Stimulated activated CD4-positive, alpha-beta T cell treated with anti-CD3 and anti-CD28 coated beads, Interleukin-2, amount 100 ng/mL, for 48 hours (primary cell): ENCODE data around the gene TLL2.

Experiments used
- DNase-seq, 2 donors: peaks; one replicate each; pipeline ENCODE4 v3.0.0-alpha.2; 2020

TLL2 gene

GRCh38 chr10:96418582-96418981 lies 95.1 kb downstream of the TLL2 start:
- DNase-seq = no peak

GRCh38 chr10:96417441-96417840 lies 96.3 kb downstream of the TLL2 start:
- DNase-seq = no peak

GRCh38 chr10:96416643-96417042 lies 97.1 kb downstream of the TLL2 start:
- no peak for DNase-seq

- no peak for DNase-seq
These were observed 97.7 kb downstream of the TLL2 start for GRCh38 chr10:96415891-96416554.

- no peak for DNase-seq
These were observed 98.4 kb downstream of the TLL2 start for GRCh38 chr10:96415150-96415890.

- no peak for DNase-seq
These were observed 99.4 kb downstream of the TLL2 start for GRCh38 chr10:96414303-96414702.

GRCh38 chr10:96413151-96413787 lies 100.5 kb downstream of the TLL2 start:
- DNase-seq = no peak

- no peak for DNase-seq
These were observed 101.9 kb downstream of the TLL2 start for GRCh38 chr10:96411716-96412320.

- no peak for DNase-seq
These were observed 103.4 kb downstream of the TLL2 start for GRCh38 chr10:96410296-96410695.

GRCh38 chr10:96408201-96408600 lies 105.5 kb downstream of the TLL2 start:
- no peak for DNase-seq

GRCh38 chr10:96407560-96408069 lies 106.1 kb downstream of the TLL2 start:
- no peak for DNase-seq

GRCh38 chr10:96406091-96406490 lies 107.6 kb downstream of the TLL2 start:
- DNase-seq = no peak

- DNase-seq = no peak
These were observed 111.1 kb downstream of the TLL2 start for GRCh38 chr10:96402417-96403305.

GRCh38 chr10:96401036-96401435 lies 112.7 kb downstream of the TLL2 start:
- no peak for DNase-seq

- no peak for DNase-seq
These were observed 113.3 kb downstream of the TLL2 start for GRCh38 chr10:96400465-96400864.

GRCh38 chr10:96397902-96398301 lies 115.8 kb downstream of the TLL2 start:
- no peak for DNase-seq

GRCh38 chr10:96395931-96396877 lies 117.5 kb downstream of the TLL2 start:
- peak; percentile 49 for DNase-seq

GRCh38 chr10:96390460-96390864 lies 123.3 kb downstream of the TLL2 start:
- no peak for DNase-seq

GRCh38 chr10:96389785-96390184 lies 123.9 kb downstream of the TLL2 start:
- DNase-seq = no peak

- no peak for DNase-seq
These were observed 126.1 kb downstream of the TLL2 start for GRCh38 chr10:96387601-96388000.

GRCh38 chr10:96387161-96387560 lies 126.6 kb downstream of the TLL2 start:
- DNase-seq = no peak
